Measurements from ENCODE around the gene NAV2.

GRCh38 chr11:19747634-19748033 lies 35.0 kb downstream of the NAV2 start:
- TF ChIP-seq CTCF (conservative IDR thresholded peaks at IDR 0.05) (no peak), EZH2 (IDR thresholded peaks at IDR 0.05; ENCODE audit: low read depth) (no peak)

Data from PC-9 (cell line).